Measurements from ENCODE around the gene IGDCC3.

The IGDCC3 gene

DNA sequence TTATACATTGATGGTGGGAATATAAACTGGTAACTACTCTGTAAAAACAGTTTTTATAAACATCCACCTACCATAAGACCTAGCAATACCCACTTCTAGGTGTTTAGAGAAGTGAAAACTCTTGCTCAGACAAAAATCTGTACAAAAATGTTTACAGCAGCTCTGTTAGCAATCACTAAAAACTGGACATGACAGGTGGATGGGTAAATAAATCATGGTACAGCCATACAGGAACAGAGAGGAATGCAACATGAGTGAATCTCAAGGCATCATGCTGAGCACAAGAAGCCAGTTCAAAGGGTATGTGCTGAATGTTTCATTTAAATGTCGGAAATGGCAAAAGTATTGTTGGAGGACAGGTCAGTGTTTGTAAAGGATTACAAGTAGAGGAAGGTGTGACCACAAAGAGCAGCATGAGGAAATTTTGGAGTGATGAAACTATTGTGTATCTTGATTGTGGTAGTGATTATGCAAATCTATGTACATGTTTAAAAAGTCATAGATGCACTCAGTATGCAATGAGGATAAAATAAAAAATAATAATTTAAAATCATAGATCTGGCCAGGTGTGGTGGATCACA, 84.8 kb downstream of the IGDCC3 start:
- no peak for DNase-seq (ENCODE audit: low read depth, low spot score)

DNA sequence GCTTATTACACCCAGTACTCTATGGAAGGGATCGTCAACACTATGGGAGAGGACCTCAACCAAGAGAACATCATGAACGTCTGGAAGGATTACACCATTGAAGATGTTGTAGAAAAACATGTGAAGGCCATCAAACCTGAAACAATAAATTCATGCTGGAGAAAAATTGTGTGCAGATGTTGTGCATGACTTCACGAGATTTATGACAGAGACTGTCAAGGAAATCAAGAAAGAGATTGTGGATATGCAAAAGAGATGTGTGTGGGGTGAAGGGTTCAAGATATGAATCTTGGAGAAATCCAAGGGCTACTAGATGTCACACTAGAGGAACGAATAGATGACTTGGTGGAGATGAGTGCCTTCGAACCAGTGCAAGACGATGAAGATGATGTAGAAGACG, 87.6 kb downstream of the IGDCC3 start:
- DNase-seq (ENCODE audit: low read depth, low spot score), result no peak

DNA sequence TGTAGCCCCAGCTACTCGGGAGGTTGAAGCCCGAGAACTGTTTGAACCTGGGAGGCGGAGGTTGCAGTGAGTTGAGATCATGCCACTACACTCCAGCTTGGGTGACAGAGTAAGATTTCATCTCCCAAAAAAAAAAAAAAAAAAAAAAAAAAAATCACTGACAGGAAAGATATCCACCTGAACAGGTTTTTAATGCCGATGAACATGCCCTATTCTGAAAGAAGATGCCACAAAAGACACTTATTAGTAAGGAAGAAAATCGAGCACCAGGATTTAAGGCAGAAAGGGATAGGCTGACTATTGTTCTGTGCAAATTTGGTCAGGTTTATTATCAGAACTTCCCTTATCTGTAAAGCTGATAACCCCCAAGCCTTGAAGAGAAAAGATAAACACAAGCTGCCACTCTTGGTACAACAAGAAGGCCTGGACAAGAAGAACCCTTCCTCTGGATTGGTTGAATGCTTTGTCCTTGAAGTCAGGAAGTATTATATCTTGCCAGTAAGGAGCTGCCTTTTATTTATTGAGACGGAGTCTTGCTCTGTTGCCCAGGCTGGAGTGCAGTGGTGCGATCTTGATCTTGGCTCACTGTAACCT, 88.4 kb downstream of the IGDCC3 start:
- DNase-seq (ENCODE audit: low read depth, low spot score), result no peak

DNA sequence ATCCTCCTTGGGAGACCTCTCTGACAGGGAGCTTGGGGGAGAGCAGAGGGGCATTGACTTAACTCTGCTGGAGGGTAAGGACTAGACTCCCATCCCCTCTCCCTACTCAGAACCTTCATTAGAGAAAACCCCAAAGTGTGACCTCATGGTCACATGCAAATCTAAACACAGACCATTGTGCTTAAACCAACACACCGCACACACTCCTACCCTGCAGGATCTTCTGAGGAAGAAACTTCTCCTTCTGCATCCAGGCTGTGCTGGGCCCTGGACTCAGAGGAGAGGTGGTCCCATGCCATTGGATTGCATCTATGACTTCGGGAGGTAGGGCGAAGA, 90.3 kb downstream of the IGDCC3 start:
- peak; percentile 10 for DNase-seq (ENCODE audit: low read depth, low spot score)

DNA sequence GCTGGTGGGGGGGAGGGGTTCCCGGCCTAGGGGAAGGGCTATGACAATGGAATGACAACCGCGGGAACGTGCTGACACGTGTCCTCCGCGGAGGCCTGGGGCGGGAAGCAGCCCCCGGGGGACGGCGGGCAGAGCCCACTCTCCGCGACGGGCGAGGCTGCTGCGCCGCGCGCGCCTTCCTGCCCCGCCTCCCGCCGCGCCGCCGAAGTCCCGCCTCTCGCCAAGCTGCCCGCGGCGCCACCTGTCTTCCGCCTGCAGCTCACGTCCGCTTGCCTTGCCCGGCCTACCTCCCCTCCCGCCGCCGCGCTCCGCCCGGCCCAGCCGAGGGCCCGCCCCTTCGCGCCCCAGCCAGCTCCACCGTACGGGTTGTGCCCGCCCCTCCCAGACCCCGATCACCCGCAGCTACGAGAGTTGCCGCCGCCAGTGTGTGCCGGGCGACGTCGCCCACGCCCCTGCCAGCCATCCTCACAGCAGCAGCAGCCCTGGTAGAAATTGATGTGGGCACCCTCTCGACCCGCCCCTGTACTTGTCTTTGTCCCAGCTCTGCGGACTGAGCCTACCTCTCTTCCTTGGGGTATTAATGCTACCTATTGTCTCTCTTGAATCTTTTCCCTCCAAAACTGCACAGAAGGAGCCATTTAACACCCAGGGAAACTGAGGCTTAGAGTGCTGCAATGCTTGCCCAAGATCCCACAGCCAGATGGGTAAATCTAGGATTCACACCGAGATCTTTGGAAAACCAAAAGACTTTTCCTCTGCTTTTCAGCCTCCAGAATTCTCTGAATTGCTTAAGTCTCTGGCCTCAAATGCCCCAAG, 90.9 kb downstream of the IGDCC3 start, which contains the start of gene PARP16:
Gene PARP16, minus strand, starts transcription at position 180 of the 816 bp plus-strand sequence. CDS start 457 bp downstream, outside the sequence.
- DNase-seq (ENCODE audit: low read depth, low spot score), result peak; percentile 95

DNA sequence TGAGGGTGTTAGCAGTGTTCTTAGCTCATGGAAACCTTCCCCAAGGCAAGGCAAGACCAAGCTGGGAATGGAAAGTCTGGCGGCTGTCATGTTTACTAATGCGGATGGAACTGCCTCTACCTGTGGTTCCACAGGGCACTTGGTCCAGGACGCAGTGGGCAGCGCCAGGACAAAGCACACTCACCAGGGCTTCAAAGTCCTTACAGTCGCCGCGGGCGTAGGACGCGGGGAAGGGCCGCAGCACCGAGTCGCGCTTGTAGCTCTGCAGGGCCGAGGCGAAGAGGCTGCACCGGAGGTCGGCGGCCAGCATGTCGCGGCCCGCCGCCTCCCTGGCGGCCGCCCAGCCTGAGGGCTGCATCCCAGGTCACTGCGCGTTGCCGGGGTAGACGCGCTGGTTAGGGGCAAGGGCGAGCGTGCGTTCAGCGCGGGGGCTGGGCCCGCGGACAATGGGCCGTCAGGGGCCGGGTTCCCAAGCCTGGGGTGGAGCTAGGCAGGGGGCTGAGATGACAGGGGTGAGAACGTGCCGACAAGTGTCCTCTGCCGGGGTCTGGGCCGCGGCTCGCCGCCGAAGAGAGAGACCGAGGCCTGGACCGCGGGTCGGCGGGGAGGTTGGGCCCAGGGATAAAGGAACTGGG, 91.6 kb downstream of the IGDCC3 start:
- peak; percentile 58 for DNase-seq (ENCODE audit: low read depth, low spot score)

DNA sequence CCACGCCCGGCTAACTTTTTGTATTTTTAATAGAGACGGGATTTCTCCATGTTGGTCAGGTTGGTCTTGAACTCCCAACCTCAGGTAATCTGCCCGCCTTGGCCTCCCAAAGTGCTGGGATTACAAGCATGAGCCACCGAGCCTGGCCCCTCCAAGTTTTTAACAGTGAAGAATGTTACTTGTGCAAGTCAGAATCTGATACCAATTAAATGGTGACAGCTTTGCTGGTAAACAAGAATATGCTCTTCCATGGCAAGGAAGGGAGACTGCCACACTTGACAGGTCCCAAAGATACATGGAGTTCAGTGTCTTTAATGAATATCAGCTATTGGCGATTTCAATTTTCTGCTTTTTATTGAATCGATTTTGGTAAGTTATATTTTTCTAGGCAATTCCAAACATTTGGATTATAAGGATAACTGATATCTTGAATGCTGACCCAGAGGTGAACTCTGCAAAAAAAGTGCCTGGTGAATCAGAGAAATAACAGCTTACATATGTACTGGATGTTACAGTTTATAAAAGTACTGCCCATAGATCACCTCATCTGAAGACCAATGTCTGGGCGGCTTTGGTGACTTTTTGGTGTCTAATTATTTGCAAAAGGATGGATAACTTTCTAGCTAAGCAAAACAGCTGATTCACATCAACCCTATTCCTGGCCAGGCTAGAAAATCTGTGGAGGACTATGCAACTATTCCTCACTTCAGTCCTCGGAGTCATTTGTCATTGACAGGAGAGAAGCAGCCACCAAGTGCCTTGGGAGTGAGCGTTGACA, 92.3 kb downstream of the IGDCC3 start:
- no peak for DNase-seq (ENCODE audit: low read depth, low spot score)

DNA sequence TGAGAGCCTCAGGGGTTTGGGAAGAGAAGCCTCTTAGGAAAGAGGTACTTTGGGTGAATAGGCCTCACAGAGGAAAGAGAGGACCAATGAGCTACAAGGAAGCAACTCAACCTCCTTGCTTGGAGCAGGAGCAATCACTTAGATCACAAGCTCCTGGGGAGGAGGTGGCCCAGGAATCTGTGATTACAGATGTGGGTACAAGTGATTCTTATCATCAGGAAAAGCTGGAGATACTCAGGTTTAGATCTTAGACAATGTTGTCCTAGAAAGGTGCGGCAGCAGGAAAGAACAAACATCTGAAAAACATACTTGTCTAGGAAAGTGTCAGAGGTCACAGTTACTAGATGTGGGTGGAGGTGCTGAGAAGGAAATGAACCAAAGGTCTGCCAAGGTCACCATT, 99.3 kb downstream of the IGDCC3 start:
- DNase-seq (ENCODE audit: low read depth, low spot score), result no peak
